Esophagus squamous epithelium (tissue), 4 donors: Measurements from ENCODE around the gene RAB36.

Source experiments
- POLR2A ChIP-seq, 4 donors: fragments of 450-650 bp; IDR thresholded peaks; one replicate each; pipeline ENCODE4 v1.6.1; 2017; ENCODE audit warnings: antibody characterized with exemption in 4 of 4, mild to moderate bottlenecking in 4 of 4, moderate library complexity in 3 of 4
- TF ChIP-seq, protein P1 (sequence below), 6 experiments: fragments of 450-650 bp in 4 of 6; fragments of 200-600 bp in 2 of 6; sonication (generic) in 2 of 6; IDR thresholded peaks; one replicate each; pipeline ENCODE4 v1.5.1; 2016 to 2019; ENCODE audit warnings: antibody characterized with exemption in 6 of 6, mild to moderate bottlenecking in 4 of 6, moderate library complexity in 4 of 6

DNA sequence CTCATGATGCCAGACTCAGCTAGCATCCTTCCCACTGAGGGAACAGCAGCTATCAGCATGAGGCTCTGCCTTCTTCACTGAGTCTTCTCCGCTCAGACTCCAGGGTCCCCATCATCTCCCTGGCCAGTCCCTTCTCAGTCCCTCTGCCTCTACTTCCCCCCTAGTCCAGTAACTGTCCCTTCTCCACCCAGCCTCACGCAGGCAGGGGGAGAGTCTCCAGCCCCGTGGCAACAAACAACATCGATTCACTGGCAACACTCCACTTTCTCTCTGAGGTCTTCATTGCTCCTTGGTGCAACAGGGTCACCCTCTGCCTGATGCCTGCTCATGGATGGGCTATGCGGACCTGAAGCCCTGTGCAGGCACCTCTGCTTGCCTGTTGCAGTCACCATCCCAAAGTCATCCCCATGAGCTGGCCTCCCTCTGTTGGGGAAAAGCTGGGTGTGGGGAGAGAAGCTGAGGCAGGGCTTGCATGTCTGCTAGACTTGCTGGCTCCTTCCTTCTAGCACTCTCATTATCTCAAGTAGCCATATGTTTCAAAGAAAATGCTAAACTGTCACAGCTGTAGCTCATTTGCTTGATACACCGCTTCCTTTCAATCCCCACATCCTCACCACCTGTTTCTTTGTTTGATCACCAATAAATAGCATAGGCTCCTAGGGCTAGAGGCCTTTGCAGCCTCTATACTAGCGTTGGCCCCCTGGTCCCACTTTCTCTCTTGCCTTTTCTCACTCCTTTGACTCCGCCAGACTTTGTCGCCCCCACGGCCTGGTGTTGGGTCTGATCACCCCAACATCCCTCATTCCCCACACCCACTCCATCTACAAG lies 30.8 kb downstream of the RAB36 start:
- no peak for TF ChIP-seq POLR2A (IDR thresholded peaks at IDR 0.05)
- TF ChIP-seq, protein P1, sequence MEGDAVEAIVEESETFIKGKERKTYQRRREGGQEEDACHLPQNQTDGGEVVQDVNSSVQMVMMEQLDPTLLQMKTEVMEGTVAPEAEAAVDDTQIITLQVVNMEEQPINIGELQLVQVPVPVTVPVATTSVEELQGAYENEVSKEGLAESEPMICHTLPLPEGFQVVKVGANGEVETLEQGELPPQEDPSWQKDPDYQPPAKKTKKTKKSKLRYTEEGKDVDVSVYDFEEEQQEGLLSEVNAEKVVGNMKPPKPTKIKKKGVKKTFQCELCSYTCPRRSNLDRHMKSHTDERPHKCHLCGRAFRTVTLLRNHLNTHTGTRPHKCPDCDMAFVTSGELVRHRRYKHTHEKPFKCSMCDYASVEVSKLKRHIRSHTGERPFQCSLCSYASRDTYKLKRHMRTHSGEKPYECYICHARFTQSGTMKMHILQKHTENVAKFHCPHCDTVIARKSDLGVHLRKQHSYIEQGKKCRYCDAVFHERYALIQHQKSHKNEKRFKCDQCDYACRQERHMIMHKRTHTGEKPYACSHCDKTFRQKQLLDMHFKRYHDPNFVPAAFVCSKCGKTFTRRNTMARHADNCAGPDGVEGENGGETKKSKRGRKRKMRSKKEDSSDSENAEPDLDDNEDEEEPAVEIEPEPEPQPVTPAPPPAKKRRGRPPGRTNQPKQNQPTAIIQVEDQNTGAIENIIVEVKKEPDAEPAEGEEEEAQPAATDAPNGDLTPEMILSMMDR (IDR thresholded peaks at IDR 0.05) = no peak
